ENCODE measurements around the gene GNG7.
"Not testable (repeated sequence)": the region's sequence is repeated elsewhere in the genome, so short reads cannot be mapped to it uniquely, and the experiment has no call there.

GNG7 gene

DNA sequence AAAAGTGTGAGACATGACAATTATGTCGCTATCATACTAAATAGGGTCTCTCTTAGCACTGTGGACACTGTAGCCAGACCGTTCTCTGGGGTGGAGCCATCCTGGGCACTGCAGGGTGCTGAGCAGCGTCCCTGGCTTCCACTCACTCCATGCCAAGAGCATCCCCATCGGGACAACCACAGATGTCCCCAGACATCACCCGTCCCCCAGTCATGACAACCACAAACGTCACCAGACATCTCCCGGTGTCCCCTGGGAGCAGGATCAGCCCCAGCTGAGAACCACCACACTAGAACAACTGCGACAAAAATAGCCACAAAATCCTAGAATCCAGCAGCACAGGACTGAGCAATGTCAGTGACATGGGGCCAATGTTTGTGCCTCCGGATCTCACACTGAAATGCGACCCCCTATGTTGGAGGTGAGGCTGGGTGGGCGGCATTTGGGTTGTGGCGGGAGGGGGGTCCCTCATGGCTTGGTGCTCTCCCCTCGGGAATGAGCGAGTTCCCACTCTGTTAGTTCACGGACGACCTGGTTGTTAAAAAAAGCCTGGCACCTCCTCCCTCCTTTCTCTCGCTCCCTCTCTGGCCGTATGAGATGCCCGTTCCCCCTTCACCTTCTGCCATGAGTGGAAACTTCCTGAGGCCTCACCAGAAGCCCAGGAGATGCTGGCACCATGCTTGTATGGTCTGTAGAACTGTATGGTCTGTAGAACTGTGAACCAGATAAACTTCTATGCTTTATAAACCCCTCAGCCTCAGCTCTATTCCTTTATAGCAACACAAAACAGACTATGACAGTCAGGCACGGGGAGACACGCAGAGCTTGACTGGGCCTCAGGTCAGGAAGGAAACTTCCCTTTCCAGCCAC is 132.7 kb downstream of the GNG7 start:
- DNase-seq, result no peak

DNA sequence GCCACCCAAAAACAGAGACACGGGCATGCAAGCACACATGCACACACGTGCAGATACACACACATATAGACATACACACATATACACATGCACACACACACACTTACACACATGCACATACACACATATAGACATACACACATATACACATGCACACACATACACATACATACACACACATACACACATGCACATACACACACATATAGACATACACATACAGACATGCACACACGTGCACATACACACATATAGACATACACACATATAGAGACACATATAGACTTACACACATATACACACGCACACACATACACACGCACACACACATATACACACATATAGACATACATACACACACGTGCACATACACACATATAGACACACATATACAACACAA is 134.5 kb downstream of the GNG7 start:
- DNase-seq, result no peak

DNA sequence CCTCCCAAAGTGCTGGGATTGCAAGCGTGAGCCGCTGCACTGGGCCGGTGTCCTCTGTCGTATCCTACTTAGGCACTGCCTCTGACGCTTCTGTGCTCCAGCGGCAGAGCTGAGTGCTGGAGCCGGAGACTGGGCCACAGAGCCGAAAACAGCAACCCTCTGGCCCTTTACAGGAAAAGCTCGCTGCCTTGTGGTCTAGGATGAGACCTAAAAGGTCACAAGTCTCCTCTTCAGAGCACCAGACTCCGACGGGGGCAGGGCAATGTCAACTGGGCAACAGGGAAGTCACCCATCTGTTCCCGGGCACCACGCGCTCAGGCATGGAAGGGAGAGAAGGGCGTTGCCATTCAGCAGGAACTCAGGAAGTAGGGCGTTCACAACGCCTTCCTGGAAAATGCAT is 134.9 kb downstream of the GNG7 start:
- no peak for DNase-seq

DNA sequence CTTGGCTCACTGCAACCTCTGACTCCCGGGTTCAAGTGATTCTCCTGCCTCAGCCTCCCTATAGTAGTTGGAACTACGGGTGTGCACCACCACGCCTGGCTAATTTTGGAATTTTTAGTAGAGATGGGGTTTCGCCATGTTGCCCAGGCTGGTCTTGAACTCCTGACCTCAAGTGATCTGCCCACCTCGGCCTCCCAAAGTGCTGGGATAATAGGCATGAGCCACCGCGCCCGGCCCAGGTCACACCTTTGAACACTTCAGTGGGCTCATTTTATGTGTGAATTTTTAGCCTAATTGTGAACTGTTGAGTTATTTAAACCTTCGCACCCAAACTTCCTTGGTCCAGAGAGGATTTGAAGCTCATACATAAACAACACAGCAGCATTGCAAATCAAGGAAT is 138.9 kb downstream of the GNG7 start:
- not testable (repeated sequence) for DNase-seq

DNA sequence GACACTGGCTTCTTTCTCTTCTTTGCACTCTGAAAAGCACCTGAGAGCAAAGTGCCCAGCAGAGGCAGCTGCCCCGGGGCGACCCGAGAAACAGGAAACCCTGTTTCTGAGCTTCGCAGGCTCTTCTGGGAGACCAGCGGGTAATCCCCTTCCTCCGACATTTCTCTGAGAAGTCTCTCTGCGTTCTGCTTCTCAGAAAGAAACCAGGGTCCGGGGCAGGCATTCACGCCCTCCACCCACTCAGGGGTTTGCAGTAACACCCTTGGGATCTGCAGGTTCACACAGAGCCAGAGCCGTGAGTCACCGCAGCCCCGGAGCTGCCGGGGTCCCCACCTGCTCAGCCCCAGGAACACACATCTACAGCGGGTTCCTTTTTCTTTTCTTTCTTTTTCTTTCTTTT is 140.6 kb downstream of the GNG7 start:
- peak; percentile 88 for DNase-seq

DNA sequence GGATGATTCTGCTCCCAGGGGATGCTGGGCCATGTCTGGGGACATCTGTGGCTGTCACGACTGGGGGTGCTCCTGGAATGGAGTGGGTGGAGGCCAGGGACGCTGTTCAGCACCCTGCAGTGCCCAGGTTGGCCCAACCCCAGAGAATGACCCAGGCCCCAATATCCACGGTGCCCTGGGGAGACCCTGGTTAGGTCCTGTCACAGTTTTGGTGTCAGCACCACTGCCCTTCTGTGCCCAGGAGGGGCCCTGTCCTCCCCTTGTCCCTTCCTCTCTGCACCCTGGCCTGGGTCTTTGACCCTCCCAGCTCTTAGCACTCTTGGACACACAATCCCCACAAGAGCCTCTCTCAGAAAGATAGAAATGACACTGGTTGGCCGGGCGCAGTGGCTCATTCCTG is 141.3 kb downstream of the GNG7 start:
- DNase-seq, result no peak

DNA sequence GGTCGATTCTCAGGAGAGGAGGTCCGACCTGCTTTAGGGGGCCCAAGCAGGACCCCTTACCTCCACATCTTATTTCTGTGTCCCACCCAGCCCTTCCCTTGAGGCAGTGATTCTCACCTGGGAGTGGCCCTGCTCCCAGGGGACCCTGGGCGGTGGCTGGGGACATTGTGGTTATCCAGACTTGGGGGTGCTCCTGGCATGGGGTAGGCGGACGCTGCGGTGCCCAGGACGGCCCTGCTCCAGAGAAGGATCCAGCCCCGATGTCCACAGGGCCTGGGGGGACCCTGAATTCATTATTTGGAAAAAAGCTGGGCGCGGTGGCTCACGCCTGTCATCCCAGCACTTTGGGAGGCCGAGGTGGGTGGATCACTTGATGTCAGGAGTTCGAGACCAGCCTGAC is 142.1 kb downstream of the GNG7 start:
- no peak for DNase-seq

DNA sequence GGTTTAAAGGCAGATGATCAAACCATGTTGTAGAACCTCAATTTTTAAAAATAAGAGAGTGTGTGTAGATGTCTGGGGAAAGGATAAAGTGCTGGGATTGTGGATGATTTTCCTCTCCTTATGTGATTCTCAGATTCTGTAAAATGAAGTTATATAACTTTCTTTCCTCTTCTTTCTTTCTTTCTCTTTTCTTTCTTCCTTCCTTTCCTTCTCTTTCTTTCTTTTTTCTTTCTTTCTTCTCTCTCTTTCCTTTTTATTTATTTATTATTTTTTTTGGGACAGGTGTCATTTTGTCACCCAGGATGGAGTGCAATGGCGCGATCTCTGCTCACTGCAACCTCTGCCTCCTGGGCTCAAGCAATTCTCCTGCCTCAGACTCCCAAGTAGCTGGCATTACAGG is 144.0 kb downstream of the GNG7 start:
- DNase-seq, result no peak

DNA sequence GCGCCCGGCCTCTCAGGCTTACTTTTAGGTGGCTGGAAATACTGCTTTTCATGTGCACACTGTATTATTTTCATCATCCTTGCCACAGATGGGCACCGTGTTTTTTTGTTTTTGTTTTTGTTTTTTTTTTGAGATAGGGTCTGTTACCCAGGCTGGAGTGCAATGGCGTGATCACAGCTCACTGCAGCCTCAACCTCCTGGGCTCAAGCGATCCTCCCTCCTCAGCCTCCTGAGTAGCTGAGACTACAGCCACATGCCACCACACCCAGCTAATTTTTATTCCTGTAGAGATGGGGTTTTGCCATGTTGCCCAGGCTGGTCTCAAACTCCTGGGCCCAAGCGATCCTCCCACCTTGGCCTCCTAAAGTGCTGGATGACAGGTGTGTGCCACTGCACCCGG is 144.4 kb downstream of the GNG7 start:
- not testable (repeated sequence) for DNase-seq

DNA sequence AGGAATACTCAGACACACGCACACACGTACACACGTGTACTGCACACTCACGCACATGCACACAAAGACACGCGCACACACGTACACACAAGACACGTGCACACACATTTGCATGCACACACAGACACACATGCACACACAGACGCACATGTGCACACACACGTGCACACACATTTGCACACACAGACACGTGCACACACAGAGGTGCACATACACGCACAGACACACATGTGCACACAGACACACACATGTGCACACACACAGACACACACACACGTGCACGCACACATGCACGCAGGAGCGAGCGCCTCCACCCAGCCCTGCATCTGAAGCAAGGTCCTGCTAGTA is 145.4 kb downstream of the GNG7 start:
- no peak for DNase-seq

DNA sequence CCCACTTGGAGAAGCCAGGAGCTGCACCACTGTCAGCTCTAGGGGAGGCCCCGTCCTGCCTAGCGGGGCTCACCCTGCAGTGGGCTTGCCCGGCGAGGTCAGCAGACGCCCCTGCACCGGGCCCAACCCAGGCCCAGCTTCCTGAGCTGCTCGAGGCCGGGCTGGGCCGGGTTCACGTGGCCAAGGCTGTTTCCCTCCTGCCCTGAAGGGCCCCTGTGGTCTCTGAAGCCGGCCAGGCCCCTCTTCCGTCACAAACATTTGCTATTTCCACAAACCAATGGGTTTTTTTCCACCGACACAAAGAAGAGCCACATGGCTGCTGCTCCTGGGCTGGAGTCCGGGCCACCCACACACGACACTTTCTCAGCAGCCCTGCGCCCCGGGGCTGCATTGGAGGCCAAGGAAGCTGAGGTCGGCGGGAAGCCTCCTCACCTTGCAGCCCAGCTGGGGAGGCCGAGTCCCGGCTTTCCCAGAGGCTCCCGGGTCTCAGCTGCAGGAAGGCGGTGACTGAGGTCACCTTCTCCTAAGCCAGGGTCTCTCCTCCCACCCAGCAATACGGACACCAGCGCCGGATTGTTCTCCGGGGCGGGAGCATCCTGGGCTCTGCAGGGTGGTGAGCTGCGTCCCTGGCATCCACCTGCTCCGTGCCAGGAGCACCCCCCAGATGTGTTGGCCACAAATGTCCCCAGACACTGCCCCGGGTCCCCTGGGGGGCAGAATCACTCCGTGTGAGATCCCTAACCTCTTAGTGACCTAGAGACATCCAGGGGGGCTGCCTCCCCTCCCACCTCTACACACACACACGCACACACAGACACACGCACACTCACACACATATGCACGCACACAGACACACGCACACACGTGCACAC is 146.0 kb downstream of the GNG7 start:
- no peak for DNase-seq

DNA sequence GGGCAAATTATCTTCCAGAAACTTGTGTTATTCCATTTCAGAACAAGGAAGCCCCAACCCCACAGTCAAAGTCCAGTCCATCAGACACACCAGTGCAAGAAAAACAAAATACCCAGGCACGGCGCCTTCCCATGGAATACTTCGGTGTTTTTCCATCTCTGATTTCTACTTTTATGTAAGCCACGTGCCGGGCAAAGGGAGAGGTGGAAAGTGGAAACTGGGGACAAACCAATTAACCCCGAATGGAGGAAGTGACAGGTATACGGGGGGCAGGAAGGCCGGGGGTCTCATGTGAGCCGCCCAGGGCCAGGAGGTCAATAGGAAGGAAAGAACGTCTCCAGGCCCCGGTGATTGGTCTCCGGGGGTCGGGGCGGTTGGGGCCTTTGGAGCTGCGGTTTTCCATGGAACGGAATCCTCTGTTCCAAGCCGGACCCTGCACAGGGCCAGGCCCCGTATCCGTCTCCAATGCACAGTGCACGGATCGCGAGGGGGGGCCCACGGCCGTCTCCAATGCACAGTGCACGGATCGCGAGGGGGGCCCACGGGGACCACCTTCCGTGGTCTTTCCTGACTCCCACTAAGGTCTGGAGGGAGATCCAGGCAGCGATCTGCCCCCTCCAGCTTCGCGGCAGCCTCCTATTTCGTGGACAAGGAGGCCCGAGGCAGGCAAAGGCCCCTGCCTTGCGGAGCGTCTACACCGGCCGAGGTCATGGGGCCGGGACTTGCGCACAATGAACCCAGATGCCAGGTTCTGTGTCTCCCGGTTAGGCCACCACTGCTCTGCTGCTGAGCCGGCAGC is 146.9 kb downstream of the GNG7 start:
- DNase-seq, result no peak

DNA sequence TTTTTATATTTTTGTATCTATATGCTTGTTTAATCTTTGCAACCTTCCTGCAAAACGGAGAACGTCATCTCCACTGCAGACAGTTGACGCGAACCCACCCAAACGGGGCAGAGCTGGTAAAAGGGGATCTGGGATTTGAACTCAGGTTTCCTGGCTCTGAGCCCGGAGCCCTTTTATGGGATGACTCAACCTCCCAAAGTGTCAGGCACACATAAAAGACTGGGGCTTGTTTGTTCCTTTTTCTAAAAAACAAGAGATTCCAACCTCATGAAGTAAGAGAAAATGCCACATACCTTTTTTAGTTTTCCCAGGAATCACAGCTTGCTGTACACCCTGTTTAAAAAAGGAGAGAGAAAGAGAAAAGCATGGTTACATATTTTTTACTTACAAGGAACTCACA is 147.6 kb downstream of the GNG7 start:
- no peak for DNase-seq

DNA sequence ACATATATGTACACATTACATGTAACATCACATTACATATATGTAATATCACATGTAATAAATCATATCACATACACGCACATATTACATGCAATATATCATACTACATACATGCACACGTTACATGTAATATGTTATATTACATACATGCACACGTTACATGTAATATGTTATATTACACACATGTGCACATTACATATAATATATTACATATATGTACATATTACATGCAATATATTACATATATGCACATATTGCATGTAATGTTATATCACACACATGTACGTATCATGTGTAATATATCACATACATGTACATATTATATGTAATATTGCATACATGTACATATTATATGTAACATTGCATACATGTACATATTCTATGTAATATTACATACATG is 149.0 kb downstream of the GNG7 start:
- no peak for DNase-seq

DNA sequence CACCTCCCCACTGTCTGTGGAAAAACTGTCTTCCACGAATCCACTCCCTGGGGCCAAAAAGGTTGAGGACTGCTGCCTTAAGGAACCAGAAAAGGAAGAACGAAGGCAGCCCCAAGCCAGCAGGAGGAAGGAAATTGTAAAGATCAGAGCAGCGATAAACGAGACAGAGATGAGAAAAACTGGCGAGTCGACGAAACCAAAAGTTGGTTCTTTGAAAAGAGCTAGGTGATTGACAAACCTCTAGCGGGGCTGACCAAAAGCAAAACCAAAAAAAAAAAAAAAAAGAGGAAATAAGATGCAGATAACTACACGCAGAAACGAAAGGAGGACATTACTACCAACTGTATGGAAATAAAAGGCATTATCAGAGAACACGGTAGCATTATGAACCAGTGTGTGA is 149.6 kb downstream of the GNG7 start:
- peak; percentile 74 for DNase-seq

DNA sequence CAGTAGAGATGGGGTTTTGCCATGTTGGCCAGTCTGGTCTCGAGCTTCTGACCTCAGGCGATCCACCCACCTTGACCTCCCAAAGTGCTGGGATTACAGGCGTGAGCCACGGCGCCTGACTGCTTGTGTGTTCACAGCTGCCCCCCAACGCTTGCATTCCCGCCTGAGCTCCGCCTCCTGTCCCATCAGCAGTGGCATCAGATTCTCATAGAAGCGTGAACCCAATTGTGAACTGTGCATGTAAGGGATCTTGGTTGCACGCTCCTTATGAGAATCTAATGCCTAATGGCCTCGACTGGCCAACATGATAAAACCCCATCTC is 150.7 kb downstream of the GNG7 start:
- no peak for DNase-seq

DNA sequence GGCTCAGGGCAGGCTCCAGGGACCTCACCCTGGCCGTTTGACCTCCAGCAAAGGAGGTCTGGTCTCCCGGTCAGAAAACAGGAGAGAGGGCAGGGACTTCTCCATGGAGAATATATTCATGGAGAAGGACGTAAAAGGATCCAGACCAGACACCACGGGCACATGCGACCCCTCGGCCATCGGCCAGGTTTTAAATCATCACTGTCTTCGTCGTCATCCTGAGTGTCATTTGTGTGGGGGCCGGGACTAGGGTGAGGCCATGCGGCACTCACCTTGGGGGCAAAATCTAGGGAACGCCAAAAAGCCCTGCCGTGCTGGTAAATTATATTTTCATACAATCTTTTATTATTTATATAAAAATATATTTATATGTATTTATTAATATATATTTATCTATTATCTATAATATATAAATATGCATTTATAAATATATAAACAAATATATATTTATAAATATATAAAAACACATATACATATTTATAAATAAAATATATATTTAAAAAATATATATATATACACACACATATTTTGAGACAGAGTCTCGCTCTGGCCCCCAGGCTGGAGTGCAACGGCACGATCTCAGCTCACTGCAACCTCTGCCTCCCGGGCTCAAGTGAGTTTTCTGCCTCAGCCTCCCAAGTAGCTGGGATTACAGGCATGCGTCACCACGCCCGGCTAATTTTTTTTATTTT is 151.2 kb downstream of the GNG7 start:
- DNase-seq, result no peak

DNA sequence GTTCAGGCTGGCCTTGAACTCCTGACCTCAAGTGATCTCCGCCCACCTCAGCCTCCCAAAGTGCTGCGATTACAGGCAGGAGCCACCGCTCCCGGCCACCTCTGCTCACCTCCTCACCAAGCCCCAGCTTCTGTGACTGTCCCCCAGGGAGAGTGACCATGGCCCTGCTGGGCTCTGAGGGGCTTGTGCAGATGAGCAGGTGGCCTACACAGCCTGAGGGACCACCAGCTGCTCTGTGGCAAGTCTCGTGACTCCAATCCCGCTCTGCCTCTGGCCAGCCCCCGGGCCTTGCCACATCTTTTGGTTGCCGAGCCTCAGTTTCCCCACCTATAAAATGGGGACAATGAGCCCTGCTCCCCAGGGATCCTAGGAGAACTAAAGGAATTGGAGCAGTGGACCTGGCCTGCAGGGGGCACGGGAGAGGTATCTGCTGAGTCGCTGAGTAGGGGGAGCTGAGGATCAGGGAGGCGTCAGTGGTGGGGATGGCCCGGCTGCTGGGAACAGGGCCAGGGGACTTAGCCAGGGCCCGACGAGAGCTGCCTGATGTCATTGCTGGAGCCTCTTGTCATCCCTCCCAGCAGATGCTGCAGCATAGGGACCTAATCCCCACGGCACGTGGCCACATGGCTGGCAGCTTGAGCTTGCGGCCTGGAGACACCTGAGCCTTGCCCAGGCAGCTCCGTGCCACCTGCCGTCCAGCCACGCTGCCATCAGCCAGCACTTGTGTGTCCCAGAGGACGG is 151.9 kb downstream of the GNG7 start:
- DNase-seq, result no peak

DNA sequence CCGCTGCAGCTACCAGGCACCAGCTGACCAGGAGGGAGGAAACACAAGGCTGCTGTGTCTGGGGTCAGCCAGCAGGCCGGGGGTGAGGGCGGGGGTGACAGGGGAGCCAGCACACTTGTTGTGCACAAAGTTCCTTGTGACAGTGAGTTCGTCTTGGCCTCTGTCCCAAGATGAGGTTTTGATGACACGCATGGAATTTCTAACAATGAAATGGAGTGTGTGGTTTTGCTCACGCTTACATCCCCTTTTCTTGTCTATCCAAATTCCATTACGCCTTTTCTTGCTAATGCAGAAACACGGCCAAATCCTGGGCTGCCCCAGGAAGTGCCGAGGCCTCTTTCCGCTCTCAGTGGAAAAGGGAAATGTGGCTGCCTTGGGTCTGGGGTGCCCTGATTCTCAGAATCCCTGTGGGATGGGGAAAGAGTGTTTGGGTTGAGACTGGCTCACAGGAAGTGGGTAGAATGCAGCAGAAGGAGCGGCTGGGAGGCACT is 152.7 kb downstream of the GNG7 start:
- no peak for DNase-seq

DNA sequence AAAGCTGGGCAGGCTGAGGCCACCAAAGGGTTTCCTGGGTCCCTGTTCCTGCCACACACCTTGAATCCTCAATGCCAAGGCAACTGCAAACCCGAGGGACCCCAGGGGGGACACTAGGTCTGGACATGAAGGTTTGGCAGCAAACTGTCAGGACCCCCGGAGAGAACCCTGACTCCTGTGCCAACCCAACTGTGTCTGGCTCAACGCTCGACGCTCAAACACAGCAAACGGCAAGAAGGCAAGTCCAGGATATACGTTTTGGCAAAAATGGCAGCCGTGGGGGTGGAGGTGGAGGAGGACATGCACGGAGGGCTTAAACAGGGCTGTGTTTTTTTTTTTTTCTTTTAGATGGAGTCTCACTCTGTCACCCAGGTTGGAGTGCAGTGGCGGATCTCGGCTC is 153.5 kb downstream of the GNG7 start:
- DNase-seq, result no peak

DNA sequence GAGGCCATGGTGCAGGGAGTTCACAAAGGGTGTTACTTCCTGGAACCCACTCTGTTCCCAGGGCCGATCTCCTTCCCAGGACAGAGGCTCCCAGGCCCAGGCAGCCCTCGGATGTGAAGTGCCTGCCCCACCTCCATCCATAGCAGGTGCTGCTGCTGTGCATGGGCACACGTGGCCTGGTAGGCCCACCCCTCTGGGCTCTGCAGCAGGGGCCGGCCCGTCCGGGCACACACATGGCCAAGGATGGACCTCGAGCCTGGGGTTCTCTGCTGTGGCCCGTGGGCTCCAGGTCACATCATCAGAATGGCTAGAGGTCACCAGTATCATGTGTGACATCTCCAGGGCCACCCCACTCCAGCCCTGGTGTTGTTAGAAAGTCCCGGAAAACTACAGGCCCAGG is 154.8 kb downstream of the GNG7 start:
- DNase-seq, result no peak

DNA sequence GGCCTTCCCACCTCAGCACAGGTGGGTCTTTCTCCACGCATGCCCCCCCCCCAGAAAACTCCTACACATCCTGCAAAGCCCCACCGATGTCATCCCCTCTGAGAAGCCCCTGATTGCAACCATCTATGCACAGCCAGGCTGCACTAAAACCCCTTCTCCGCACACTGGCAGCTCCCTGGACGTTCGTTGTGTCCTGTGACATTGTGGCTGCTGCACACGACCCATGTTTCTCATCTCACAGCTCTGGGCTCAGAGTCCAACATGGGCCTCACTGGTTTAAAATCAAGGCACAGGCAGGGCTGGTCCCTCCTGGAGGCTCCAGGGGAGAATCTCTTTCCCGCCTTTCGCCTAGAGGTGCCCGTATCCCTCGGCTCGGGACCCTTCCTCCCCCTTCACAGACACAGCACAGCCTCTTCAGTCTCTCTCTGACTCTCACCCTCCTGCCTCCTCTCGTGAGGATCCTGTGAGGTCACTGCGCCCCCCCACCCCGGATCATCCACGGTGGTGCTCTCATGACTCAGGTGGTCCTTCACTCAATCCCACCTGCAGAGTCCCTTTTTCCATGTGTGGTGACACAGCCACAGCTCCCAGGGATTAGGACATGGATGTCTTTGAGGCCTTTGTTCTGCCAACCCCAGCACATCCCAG is 155.3 kb downstream of the GNG7 start:
- DNase-seq, result no peak

Data from activated CD8-positive, alpha-beta memory T cell treated with anti-CD3 and anti-CD28 coated beads for 24 hours (primary cell).